Type B pancreatic cell (in vitro differentiated cells): ENCODE results near the gene PYGO1. TPM values are rescaled to one million over a fixed set of nuclear protein-coding genes. Genes with fewer than 3 reads are reported as not detected.
"Not testable (repeated sequence)": the region's sequence is repeated elsewhere in the genome, so short reads cannot be mapped to it uniquely, and the experiment has no call there.

Source experiments
- DNase-seq: peaks from one replicate; pipeline ENCODE4 v3.0.0; 2021; ENCODE audit warnings: mixed read lengths; ENCODE audit not compliant: unreplicated experiment; ENCODE audit errors: extremely low spot score
- H3K27ac Mint-ChIP-seq: 2 replicates; pipeline ENCODE4 v1.8.0; 2021; ENCODE audit warnings: mild to moderate bottlenecking, mixed read lengths
- H3K27me3 Mint-ChIP-seq: 2 replicates; pipeline ENCODE4 v1.8.0; 2021; ENCODE audit warnings: mixed read lengths
- H3K36me3 Mint-ChIP-seq: 2 replicates; pipeline ENCODE4 v1.8.0; 2021; ENCODE audit warnings: mixed read lengths
- H3K4me1 Mint-ChIP-seq: one replicate; pipeline ENCODE4 v1.8.0; 2021; ENCODE audit warnings: mixed read lengths; ENCODE audit not compliant: unreplicated experiment
- H3K4me3 Mint-ChIP-seq: 2 replicates; pipeline ENCODE4 v1.8.0; 2021; ENCODE audit warnings: mild to moderate bottlenecking, mixed read lengths
- H3K9me3 Mint-ChIP-seq: 2 replicates; pipeline ENCODE4 v1.8.0; 2021; ENCODE audit warnings: mixed read lengths
- CTCF ChIP-seq: fragments of 200-600 bp; sonication (generic); conservative IDR thresholded peaks from 2 replicates; pipeline ENCODE4 v1.5.0; 2021; ENCODE audit warnings: antibody characterized with exemption, mild to moderate bottlenecking
- total RNA-seq: library from RNA; stranded (reverse); gene quantifications from 2 replicates; pipeline ENCODE4 v1.2.1, GENCODE V29; 2021; ENCODE audit warnings: low replicate concordance

The PYGO1 gene
- total RNA-seq, 1 donor from 2014 or later: 29.0 TPM

- no peak overlapping the region for H3K27ac Mint-ChIP-seq
These were observed 70.1 kb downstream of the PYGO1 start for GRCh38 chr15:55518009-55518408.

GRCh38 chr15:55515991-55516776 lies 72.0 kb downstream of the PYGO1 start:
- Mint-ChIP-seq H3K9me3 (no peaks in the 10 kb centered on the region), H3K36me3 (no peaks in the 10 kb centered on the region), H3K27me3 (no peaks in the 10 kb centered on the region), H3K4me3 (no peak overlapping the region), H3K27ac (no peak overlapping the region), H3K4me1 (peaks cover 4% of the 10 kb centered on the region)
- TF ChIP-seq CTCF: no peak
- DNase-seq: no peak

More at GRCh38 chr15:55518009-55518408, 70.1 kb downstream of the PYGO1 start:
- H3K9me3 Mint-ChIP-seq: no peaks in the 10 kb centered on the region
- H3K4me3 Mint-ChIP-seq: no peak overlapping the region
- TF ChIP-seq CTCF: no peak
- H3K4me1 Mint-ChIP-seq: peaks cover 3% of the 10 kb centered on the region
- H3K27me3 Mint-ChIP-seq: no peaks in the 10 kb centered on the region
- H3K36me3 Mint-ChIP-seq: no peaks in the 10 kb centered on the region
- no peak for DNase-seq

GRCh38 chr15:55515491-55515890 lies 72.7 kb downstream of the PYGO1 start:
- H3K9me3 Mint-ChIP-seq: no peaks in the 10 kb centered on the region
- no peaks in the 10 kb centered on the region for H3K36me3 Mint-ChIP-seq
- H3K27me3 Mint-ChIP-seq: no peaks in the 10 kb centered on the region
- H3K4me1 Mint-ChIP-seq: peaks cover 4% of the 10 kb centered on the region
- DNase-seq: no peak
- H3K27ac Mint-ChIP-seq: no peak overlapping the region
- H3K4me3 Mint-ChIP-seq: no peak overlapping the region
- no peak for TF ChIP-seq CTCF

- no peak for TF ChIP-seq CTCF
- Mint-ChIP-seq H3K4me3 (no peak overlapping the region), H3K9me3 (no peaks in the 10 kb centered on the region), H3K4me1 (peaks cover 4% of the 10 kb centered on the region), H3K27me3 (no peaks in the 10 kb centered on the region), H3K27ac (peak overlapping the region; percentile 31), H3K36me3 (no peaks in the 10 kb centered on the region)
- DNase-seq: no peak
These were observed 73.7 kb downstream of the PYGO1 start for GRCh38 chr15:55514414-55514850.

GRCh38 chr15:55513621-55514413 lies 74.3 kb downstream of the PYGO1 start:
- H3K36me3 Mint-ChIP-seq, H3K9me3 Mint-ChIP-seq, DNase-seq, H3K27ac Mint-ChIP-seq, H3K4me1 Mint-ChIP-seq, H3K4me3 Mint-ChIP-seq, H3K27me3 Mint-ChIP-seq: not testable (repeated sequence)
- TF ChIP-seq CTCF: peak; percentile 62
